Measurements from ENCODE around the gene OR2G2. TPM values are rescaled to one million over a fixed set of nuclear protein-coding genes. Genes with fewer than 3 reads are reported as not detected.

Gene OR2G2
- total RNA-seq, 3 donors from 2014 or later = not detected

- H3K36me3 Mint-ChIP-seq (ENCODE audit: insufficient read depth) = no peaks in the 10 kb centered on the region
- no peak for ATAC-seq
- H3K27me3 Mint-ChIP-seq (ENCODE audit: low read depth) = peaks cover 8% of the 10 kb centered on the region
- no peaks in the 10 kb centered on the region for H3K4me1 Mint-ChIP-seq (ENCODE audit: low read depth)
- H3K4me3 Mint-ChIP-seq = no peak overlapping the region
- no peak for DNase-seq
- H3K9me3 Mint-ChIP-seq = no peaks in the 10 kb centered on the region
Observed at GRCh38 chr1:247578946-247579460, 9.2 kb upstream of the OR2G2 start.

DNA sequence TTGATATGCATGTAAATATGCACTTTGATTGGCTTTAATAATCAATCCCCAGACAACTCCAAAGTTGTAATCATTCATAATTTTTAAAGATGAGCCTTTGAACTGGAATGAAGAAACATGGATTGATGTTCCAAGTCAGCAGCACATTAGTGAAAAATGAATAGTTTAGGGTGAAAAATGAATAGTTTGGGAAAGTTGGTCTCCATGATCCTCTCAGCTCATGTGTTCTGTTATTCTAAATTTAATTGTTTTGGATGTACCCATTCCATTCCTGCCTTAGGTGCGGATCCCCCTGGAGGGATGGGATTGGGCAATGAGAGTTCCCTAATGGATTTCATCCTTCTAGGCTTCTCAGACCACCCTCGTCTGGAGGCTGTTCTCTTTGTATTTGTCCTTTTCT, 17.1 kb downstream of the OR2G2 start, which contains the start of gene OR2G3:
OR2G3 (plus strand) TSS at position 301 of the 400 bp plus-strand sequence; CDS start at position 301, 0 bp downstream.
- H3K9me3 Mint-ChIP-seq = no peaks in the 10 kb centered on the region
- ATAC-seq (no peak), DNase-seq (no peak)
- H3K4me1 Mint-ChIP-seq (ENCODE audit: low read depth) = no peaks in the 10 kb centered on the region
- no peak within 1 kb of the TSS for H3K4me3 Mint-ChIP-seq
- H3K36me3 Mint-ChIP-seq (ENCODE audit: insufficient read depth) = no peaks in the 10 kb centered on the region
- H3K27me3 Mint-ChIP-seq (ENCODE audit: low read depth) = peaks cover 7% of the 10 kb centered on the region

DNA sequence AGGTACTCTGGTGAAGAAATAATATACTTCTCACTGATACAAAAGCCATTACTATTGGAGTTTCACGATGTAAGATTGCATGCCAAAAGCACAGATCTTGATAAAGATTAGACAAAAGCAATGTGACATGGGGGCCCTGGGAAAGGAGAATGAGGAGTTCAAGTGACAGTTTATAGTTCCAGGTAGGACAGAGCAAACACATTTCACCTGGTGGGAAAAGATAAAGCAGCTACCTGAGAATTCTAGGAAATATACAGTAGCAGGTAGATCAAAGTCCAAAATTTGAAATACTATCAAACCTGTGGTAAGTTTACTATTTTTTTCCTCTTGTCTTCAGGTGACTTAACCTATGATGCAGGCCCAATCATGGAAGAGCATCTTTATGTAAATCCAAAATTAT, 25.2 kb downstream of the OR2G2 start:
- no peaks in the 10 kb centered on the region for H3K4me1 Mint-ChIP-seq (ENCODE audit: low read depth)
- H3K9me3 Mint-ChIP-seq = peaks cover 2% of the 10 kb centered on the region

DNA sequence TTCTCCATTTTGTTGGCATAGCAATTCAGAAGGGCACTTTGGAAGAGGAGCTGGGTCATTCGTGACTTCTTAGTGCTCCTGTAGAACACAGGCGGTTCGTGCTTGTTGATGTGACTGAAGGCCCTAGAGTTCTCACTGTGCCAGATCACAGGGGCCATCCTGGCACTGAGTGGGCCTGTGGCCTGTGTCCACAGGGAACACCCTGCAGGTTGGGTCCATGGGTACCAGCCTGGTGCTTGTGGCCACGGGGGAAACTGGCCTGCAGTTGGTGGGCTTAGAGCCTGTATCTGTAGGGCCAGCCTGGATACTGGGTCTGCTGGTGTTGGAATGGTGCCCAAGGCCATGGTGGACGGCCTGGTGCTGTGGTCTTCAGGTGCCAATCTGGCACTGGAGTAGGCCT, 26.5 kb downstream of the OR2G2 start:
- Mint-ChIP-seq H3K4me3 (no peak overlapping the region), H3K4me1 (ENCODE audit: low read depth) (no peaks in the 10 kb centered on the region), H3K9me3 (peaks cover 2% of the 10 kb centered on the region), H3K36me3 (ENCODE audit: insufficient read depth) (no peaks in the 10 kb centered on the region), H3K27me3 (ENCODE audit: low read depth) (no peaks in the 10 kb centered on the region)
- DNase-seq (no peak), ATAC-seq (no peak)

More for the DNA sequence above, 25.2 kb downstream of the OR2G2 start:
- DNase-seq (no peak), ATAC-seq (no peak)
- Mint-ChIP-seq H3K4me3 (no peak overlapping the region), H3K36me3 (ENCODE audit: insufficient read depth) (no peaks in the 10 kb centered on the region), H3K27me3 (ENCODE audit: low read depth) (no peaks in the 10 kb centered on the region)

GRCh38 chr1:247627951-247628350, 39.8 kb downstream of the OR2G2 start:
- Mint-ChIP-seq H3K4me3 (no peak overlapping the region), H3K9me3 (no peaks in the 10 kb centered on the region), H3K36me3 (ENCODE audit: insufficient read depth) (no peaks in the 10 kb centered on the region), H3K4me1 (ENCODE audit: low read depth) (no peaks in the 10 kb centered on the region), H3K27me3 (ENCODE audit: low read depth) (no peaks in the 10 kb centered on the region)
- ATAC-seq = no peak
- DNase-seq = no peak

- ATAC-seq (no peak), DNase-seq (no peak)
- Mint-ChIP-seq H3K36me3 (ENCODE audit: insufficient read depth) (no peaks in the 10 kb centered on the region), H3K4me3 (no peak overlapping the region), H3K9me3 (peaks cover 5% of the 10 kb centered on the region), H3K4me1 (ENCODE audit: low read depth) (no peaks in the 10 kb centered on the region), H3K27me3 (ENCODE audit: low read depth) (peaks cover 22% of the 10 kb centered on the region)
Observed at GRCh38 chr1:247638011-247638410, 49.9 kb downstream of the OR2G2 start.

DNA sequence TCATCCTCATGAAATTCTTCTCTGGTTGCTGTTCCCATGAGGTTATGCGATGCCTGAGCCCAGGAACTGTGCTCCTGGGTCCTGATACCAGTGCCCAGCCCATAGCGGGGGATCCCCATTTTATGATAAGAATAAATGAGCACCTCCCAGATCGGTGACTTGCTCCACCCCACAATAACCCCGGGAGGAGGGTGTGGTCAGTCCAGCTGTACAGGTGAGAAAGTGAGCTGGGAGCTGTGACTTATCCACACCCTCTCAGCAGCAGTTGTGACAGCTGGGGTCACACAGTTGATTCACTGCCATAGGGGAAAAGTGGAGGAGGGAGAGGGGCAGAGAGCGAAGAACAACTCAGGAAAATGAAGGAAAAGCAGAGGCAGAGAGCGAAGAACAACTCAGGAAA, 50.6 kb downstream of the OR2G2 start:
- Mint-ChIP-seq H3K4me3 (no peak overlapping the region), H3K36me3 (ENCODE audit: insufficient read depth) (no peaks in the 10 kb centered on the region), H3K27me3 (ENCODE audit: low read depth) (peaks cover 22% of the 10 kb centered on the region), H3K9me3 (peaks cover 5% of the 10 kb centered on the region), H3K4me1 (ENCODE audit: low read depth) (no peaks in the 10 kb centered on the region)
- no peak for ATAC-seq
- no peak for DNase-seq

Other genes with a start within 250 kb of the OR2G2 start
- 1 to 10 TPM; 4.1 to 5.4 (median 4.2) TPM for gene NLRP3, start 172.2 kb upstream of the OR2G2 start, total RNA-seq
- not detected for gene OR2B11, start 130.3 kb upstream of the OR2G2 start, total RNA-seq
- gene OR2C3, start 51.9 kb upstream of the OR2G2 start, total RNA-seq = not detected
- 1 to 10 TPM in 1 of 3 donors, under 1 TPM in 2; 0.05 to 2.4 (median 0.37) TPM for gene GCSAML, start 39.2 kb upstream of the OR2G2 start, total RNA-seq
- gene OR2G3, start 17.2 kb downstream of the OR2G2 start, total RNA-seq = not detected
- gene OR13G1, start 91.4 kb downstream of the OR2G2 start, total RNA-seq = not detected
- not detected for gene OR6F1, start 128.3 kb downstream of the OR2G2 start, total RNA-seq
- not detected for gene OR14K1, start 150.3 kb downstream of the OR2G2 start, total RNA-seq
- not detected for gene OR14A2, start 159.8 kb downstream of the OR2G2 start, total RNA-seq
- gene OR1C1, start 172.2 kb downstream of the OR2G2 start, total RNA-seq = not detected
- gene OR14A16, start 235.8 kb downstream of the OR2G2 start, total RNA-seq = not detected

Measured in activated T-cell treated with anti-CD3 and anti-CD28 coated beads, Interleukin-2, amount 50 U/mL, for 4 hours (primary cell).